Activated CD4-positive, alpha-beta T cell treated with anti-CD3 and anti-CD28 coated beads, Interleukin-2, amount 10 ng/mL, durations not matched to agents 7 days and 5 days (primary cell): ENCODE results near the gene TRIM38. TPM values are rescaled to one million over a fixed set of nuclear protein-coding genes. Genes with fewer than 3 reads are reported as not detected.
A peak's percentile ranks its signal among the peaks of the same experiment; 100 is the strongest.

Source experiments
- CTCF ChIA-PET: fragments of 350-600 bp; sonication (Branson Sonifier 250); formaldehyde crosslinking; loops from one replicate; lab custom pipeline; 2021; ENCODE audit warnings: antibody characterized with exemption; lab: Charles Lee
- POLR2A ChIA-PET: fragments of 350-600 bp; sonication (Branson Sonifier 250); formaldehyde crosslinking; loops from one replicate; lab custom pipeline; 2021; ENCODE audit warnings: antibody characterized with exemption; lab: Charles Lee
- DNase-seq: peaks from one replicate; pipeline ENCODE4 v3.0.0-alpha.2; 2020
- H3K27ac Mint-ChIP-seq: one replicate; pipeline ENCODE4 v1.8.0; 2021; ENCODE audit warnings: mild to moderate bottlenecking, moderate library complexity, mixed read lengths
- H3K27me3 Mint-ChIP-seq: one replicate; pipeline ENCODE4 v1.8.0; 2021; ENCODE audit warnings: mixed read lengths
- H3K36me3 Mint-ChIP-seq: one replicate; pipeline ENCODE4 v1.8.0; 2021; ENCODE audit warnings: low read depth, mixed read lengths
- H3K4me1 Mint-ChIP-seq: one replicate; pipeline ENCODE4 v1.8.0; 2021; ENCODE audit warnings: mixed read lengths
- H3K4me3 Mint-ChIP-seq: one replicate; pipeline ENCODE4 v1.8.0; 2021; ENCODE audit warnings: mild to moderate bottlenecking, moderate library complexity, mixed read lengths
- H3K9me3 Mint-ChIP-seq: one replicate; pipeline ENCODE4 v1.8.0; 2021; ENCODE audit warnings: mixed read lengths
- total RNA-seq, 2 experiments: library from RNA; stranded (reverse); gene quantifications; one replicate each; pipeline ENCODE4 v1.2.3, GENCODE V29; 2021

The TRIM38 gene
- total RNA-seq, 2 experiments from 2014 or later, result 25.4 to 27.6 TPM

GRCh38 chr6:26025894-26026832 lies 63.6 kb downstream of the TRIM38 start:
- ChIA-PET CTCF (interaction anchor here (0.6 to 11.3 kb wide), 22 partner anchors 9 to 1808 kb away, joined by 3 to 121 read pairs (median 4); a partner anchor contains a TSS), POLR2A (interaction anchor here (0.5 to 11.7 kb wide), 29 partner anchors 9 to 1867 kb away, joined by 3 to 504 read pairs (median 5); a partner anchor contains a TSS)
- no peaks in the 10 kb centered on the region for H3K9me3 Mint-ChIP-seq

DNA sequence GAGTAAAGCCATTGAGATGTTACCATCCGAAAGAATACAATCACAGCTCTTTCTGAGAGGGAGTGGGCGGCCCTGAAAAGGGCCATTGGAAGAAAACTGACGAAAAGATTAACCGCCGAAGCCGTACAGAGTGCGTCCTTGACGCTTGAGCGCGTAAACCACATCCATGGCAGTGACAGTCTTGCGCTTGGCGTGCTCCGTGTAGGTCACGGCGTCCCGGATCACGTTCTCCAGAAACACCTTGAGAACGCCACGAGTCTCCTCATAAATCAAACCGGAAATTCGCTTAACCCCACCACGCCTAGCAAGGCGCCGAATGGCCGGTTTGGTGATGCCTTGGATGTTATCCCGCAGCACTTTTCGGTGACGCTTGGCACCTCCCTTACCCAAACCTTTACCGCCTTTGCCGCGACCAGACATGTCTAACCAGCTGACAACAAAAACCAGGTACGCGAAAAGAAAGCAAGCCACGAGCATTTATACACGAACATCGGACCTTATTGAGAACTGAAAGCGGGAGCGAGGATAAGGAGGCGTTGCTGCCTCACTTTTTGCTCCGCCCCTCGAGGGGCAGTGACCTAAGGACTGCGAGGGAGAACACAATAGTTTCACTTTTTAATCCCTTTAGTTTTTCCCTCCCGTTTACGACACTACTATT lies 64.4 kb downstream of the TRIM38 start:
- Mint-ChIP-seq H3K9me3 (no peaks in the 10 kb centered on the region), H3K27me3 (peaks cover 3% of the 10 kb centered on the region), H3K4me1 (peaks cover 91% of the 10 kb centered on the region), H3K27ac (peak overlapping the region; percentile 100), H3K4me3 (peak overlapping the region; percentile 88), H3K36me3 (peaks cover 2% of the 10 kb centered on the region)
- peak; percentile 98 for DNase-seq
- ChIA-PET POLR2A (interaction anchor here (0.5 to 11.7 kb wide), 21 partner anchors 10 to 1866 kb away, joined by 3 to 504 read pairs (median 5); a partner anchor contains a TSS), CTCF (interaction anchor here (0.6 to 11.3 kb wide), 20 partner anchors 9 to 1807 kb away, joined by 3 to 121 read pairs (median 4); a partner anchor contains a TSS)

More at GRCh38 chr6:26025894-26026832, 63.6 kb downstream of the TRIM38 start:
- peak; percentile 96 for DNase-seq
- Mint-ChIP-seq H3K4me1 (peaks cover 86% of the 10 kb centered on the region), H3K27ac (peak overlapping the region; percentile 100), H3K36me3 (peaks cover 2% of the 10 kb centered on the region), H3K4me3 (peak overlapping the region; percentile 88), H3K27me3 (peaks cover 3% of the 10 kb centered on the region)

DNA sequence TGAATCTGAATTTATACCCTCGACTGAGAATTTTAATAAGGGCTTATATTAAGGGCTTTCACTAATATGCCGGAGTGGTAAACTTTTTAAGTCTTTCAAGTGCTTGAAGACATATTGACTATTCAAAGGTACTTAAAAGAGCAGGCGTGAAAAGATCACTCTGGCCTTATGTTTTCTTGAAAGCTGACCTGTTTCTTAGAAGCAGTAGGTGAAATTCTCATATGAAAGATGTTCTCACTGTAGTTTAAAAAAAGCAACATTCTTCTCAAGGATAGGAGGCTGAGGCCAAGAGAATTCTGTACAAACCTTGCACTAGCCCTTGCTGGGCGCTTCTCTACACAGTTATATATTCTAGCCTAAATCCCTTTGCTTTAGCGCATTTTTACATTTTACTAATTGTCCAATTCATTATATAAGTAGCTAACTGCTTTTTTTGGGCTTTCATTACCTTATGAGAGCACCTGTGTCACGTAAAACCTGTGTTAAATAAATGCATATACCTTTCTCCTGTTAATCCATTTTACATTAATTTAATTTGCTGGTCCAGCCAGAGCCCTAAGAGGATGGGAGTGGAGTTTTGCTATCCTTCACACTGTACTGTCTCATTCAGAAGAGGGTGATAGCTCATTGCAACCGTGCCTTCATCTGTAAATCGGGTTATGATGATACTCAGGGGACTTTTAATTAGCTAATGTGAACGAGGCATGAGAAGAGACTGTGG lies 65.0 kb downstream of the TRIM38 start:
- Mint-ChIP-seq H3K27me3 (peaks cover 3% of the 10 kb centered on the region), H3K4me3 (peak overlapping the region; percentile 88), H3K9me3 (no peaks in the 10 kb centered on the region), H3K36me3 (peaks cover 2% of the 10 kb centered on the region), H3K27ac (peak overlapping the region; percentile 100), H3K4me1 (peaks cover 86% of the 10 kb centered on the region)
- DNase-seq, result no peak
- CTCF ChIA-PET, result interaction anchor here (0.9 to 11.3 kb wide), 4 partner anchors 10 to 35 kb away, joined by 3 to 121 read pairs (median 4); a partner anchor contains a TSS
- POLR2A ChIA-PET, result interaction anchor here (1.0 to 11.7 kb wide), 8 partner anchors 10 to 1837 kb away, joined by 5 to 504 read pairs (median 16); a partner anchor contains a TSS

- POLR2A ChIA-PET, result interaction anchor here (1.0 to 11.7 kb wide), 2 partner anchors 18 to 28 kb away, joined by 5 to 504 read pairs; a partner anchor contains a TSS
- H3K27me3 Mint-ChIP-seq, result peaks cover 3% of the 10 kb centered on the region
- H3K36me3 Mint-ChIP-seq, result peaks cover 2% of the 10 kb centered on the region
- DNase-seq, result no peak
- peaks cover 82% of the 10 kb centered on the region for H3K4me1 Mint-ChIP-seq
- H3K27ac Mint-ChIP-seq, result peak overlapping the region; percentile 100
- H3K4me3 Mint-ChIP-seq, result peak overlapping the region; percentile 20
- no peaks in the 10 kb centered on the region for H3K9me3 Mint-ChIP-seq
- CTCF ChIA-PET, result interaction anchor here (0.9 to 11.3 kb wide), 3 partner anchors 11 to 36 kb away, joined by 3 to 121 read pairs (median 3); a partner anchor contains a TSS
Measured at GRCh38 chr6:26028212-26028745, 65.7 kb downstream of the TRIM38 start.

- Mint-ChIP-seq H3K4me3 (peak overlapping the region; percentile 20), H3K4me1 (peaks cover 82% of the 10 kb centered on the region), H3K27me3 (peaks cover 3% of the 10 kb centered on the region), H3K36me3 (peaks cover 2% of the 10 kb centered on the region), H3K9me3 (no peaks in the 10 kb centered on the region), H3K27ac (peak overlapping the region; percentile 100)
- ChIA-PET POLR2A (interaction anchor here (1.0 to 11.7 kb wide), 6 partner anchors 18 to 176 kb away, joined by 4 to 504 read pairs (median 25); a partner anchor contains a TSS), CTCF (interaction anchor here (0.8 to 11.3 kb wide), 3 partner anchors 9 to 16 kb away, joined by 3 to 121 read pairs (median 3); a partner anchor contains a TSS)
- DNase-seq, result no peak
Measured at GRCh38 chr6:26028746-26029569, 66.4 kb downstream of the TRIM38 start.

DNA sequence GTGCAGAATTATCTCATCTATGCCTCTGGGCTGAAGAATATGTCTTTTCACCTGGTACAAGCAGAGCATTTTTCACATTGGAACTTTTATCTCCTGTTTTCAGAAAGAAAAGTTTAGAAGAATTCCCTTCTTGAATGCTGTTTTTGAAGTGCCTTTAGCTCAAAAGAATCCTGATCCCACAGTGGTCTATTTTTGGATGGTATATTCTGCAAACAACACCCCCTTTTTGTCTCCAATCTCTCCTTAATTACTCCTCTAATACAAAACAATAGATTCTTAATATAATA lies 66.9 kb downstream of the TRIM38 start:
- H3K9me3 Mint-ChIP-seq, result no peaks in the 10 kb centered on the region
- DNase-seq, result no peak
- POLR2A ChIA-PET, result interaction anchor here (0.8 to 11.7 kb wide), 6 partner anchors 17 to 1861 kb away, joined by 4 to 504 read pairs (median 24); a partner anchor contains a TSS
- H3K4me3 Mint-ChIP-seq, result peak overlapping the region; percentile 65
- peaks cover 3% of the 10 kb centered on the region for H3K27me3 Mint-ChIP-seq
- H3K4me1 Mint-ChIP-seq, result peaks cover 82% of the 10 kb centered on the region
- peak overlapping the region; percentile 100 for H3K27ac Mint-ChIP-seq
- H3K36me3 Mint-ChIP-seq, result peaks cover 2% of the 10 kb centered on the region
- CTCF ChIA-PET, result interaction anchor here (0.8 to 11.3 kb wide), 3 partner anchors 9 to 37 kb away, joined by 3 to 121 read pairs (median 3); a partner anchor contains a TSS

GRCh38 chr6:26029857-26030653 lies 67.5 kb downstream of the TRIM38 start:
- Mint-ChIP-seq H3K4me3 (peak overlapping the region; percentile 65), H3K27ac (peak overlapping the region; percentile 100), H3K4me1 (peaks cover 82% of the 10 kb centered on the region), H3K36me3 (peaks cover 2% of the 10 kb centered on the region), H3K9me3 (no peaks in the 10 kb centered on the region), H3K27me3 (peaks cover 3% of the 10 kb centered on the region)
- ChIA-PET POLR2A (interaction anchor here (0.8 to 11.7 kb wide), 12 partner anchors 9 to 1860 kb away, joined by 4 to 504 read pairs (median 21); a partner anchor contains a TSS), CTCF (interaction anchor here (0.8 to 11.3 kb wide), 5 partner anchors 9 to 96 kb away, joined by 3 to 121 read pairs (median 3); a partner anchor contains a TSS)
- DNase-seq, result no peak

DNA sequence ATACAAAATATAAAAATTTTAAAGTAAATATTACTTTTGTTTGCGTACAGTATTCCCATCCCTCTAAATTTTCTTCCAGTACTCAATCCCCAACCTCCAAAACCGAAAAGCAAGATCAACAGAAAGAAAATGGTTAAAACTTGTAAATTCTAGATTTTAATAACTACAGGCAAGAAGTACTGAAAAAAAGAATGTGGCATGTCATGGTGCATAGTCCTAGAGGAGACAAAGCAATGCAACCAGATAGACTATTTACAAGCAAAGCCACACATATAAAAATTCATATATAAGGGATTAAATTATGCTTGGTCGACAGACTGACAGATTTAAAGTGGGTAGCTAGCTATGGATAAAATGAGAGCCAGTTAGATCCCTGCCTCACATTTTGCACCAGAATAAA lies 68.1 kb downstream of the TRIM38 start:
- Mint-ChIP-seq H3K27me3 (peaks cover 3% of the 10 kb centered on the region), H3K4me1 (peaks cover 80% of the 10 kb centered on the region), H3K9me3 (no peaks in the 10 kb centered on the region), H3K27ac (peak overlapping the region; percentile 100), H3K4me3 (peak overlapping the region; percentile 96), H3K36me3 (peaks cover 2% of the 10 kb centered on the region)
- ChIA-PET CTCF (interaction anchor here (0.8 to 11.3 kb wide), 9 partner anchors 8 to 1779 kb away, joined by 3 to 121 read pairs (median 4); a partner anchor contains a TSS), POLR2A (interaction anchor here (0.8 to 11.7 kb wide), 21 partner anchors 9 to 1841 kb away, joined by 3 to 504 read pairs (median 14); a partner anchor contains a TSS)
- no peak for DNase-seq

- H3K36me3 Mint-ChIP-seq, result peaks cover 2% of the 10 kb centered on the region
Measured at GRCh38 chr6:26031151-26031594, 68.6 kb downstream of the TRIM38 start.

More at GRCh38 chr6:26031151-26031594, 68.6 kb downstream of the TRIM38 start:
- Mint-ChIP-seq H3K27ac (peak overlapping the region; percentile 100), H3K9me3 (no peaks in the 10 kb centered on the region), H3K4me1 (peaks cover 79% of the 10 kb centered on the region), H3K4me3 (peak overlapping the region; percentile 96), H3K27me3 (peaks cover 3% of the 10 kb centered on the region)
- DNase-seq, result no peak
- CTCF ChIA-PET, result interaction anchor here (1.0 to 11.3 kb wide), 13 partner anchors 8 to 1779 kb away, joined by 3 to 121 read pairs (median 4); a partner anchor contains a TSS
- POLR2A ChIA-PET, result interaction anchor here (0.8 to 11.7 kb wide), 25 partner anchors 10 to 1862 kb away, joined by 3 to 504 read pairs (median 11); a partner anchor contains a TSS
